GM23338 (cell line): ENCODE results near the gene SLC35D3. TPM values are rescaled to one million over a fixed set of nuclear protein-coding genes. Genes with fewer than 3 reads are reported as not detected.
A peak's percentile ranks its signal among the peaks of the same experiment; 100 is the strongest.

Source experiments
- ATAC-seq: fragments of 200-7000 bp; cut with Tn5 transposase; 3 replicates; pipeline ENCODE4 v1.9.1; 2020
- DNase-seq: peaks from one replicate; pipeline ENCODE4 v3.0.0-alpha.2; 2015; ENCODE audit warnings: low spot score
- H2AFZ ChIP-seq: fragments of 200-600 bp; sonication (generic); 2 replicates; pipeline ENCODE4 v1.8.0; 2016; ENCODE audit warnings: antibody characterized with exemption, mild to moderate bottlenecking, moderate library complexity
- H3F3A ChIP-seq: fragments of 200-600 bp; sonication (generic); replicated peaks from 2 replicates; pipeline ENCODE4 v1.8.0; 2017; ENCODE audit warnings: antibody characterized with exemption, mixed run types, low read depth
- H3K27ac ChIP-seq: fragments of 200-600 bp; sonication (generic); 2 replicates; pipeline ENCODE4 v1.6.1; 2016; ENCODE audit warnings: low read depth
- H3K27me3 ChIP-seq: fragments of 200-600 bp; sonication (generic); 2 replicates; pipeline ENCODE4 v1.8.0; 2016; ENCODE audit warnings: mild to moderate bottlenecking, mixed run types, moderate library complexity; ENCODE audit not compliant: insufficient read depth
- H3K36me3 ChIP-seq: fragments of 200-600 bp; sonication (generic); 2 replicates; pipeline ENCODE4 v1.8.0; 2016; ENCODE audit warnings: mild to moderate bottlenecking; ENCODE audit not compliant: insufficient read depth
- H3K4me1 ChIP-seq: fragments of 200-600 bp; sonication (generic); 2 replicates; pipeline ENCODE4 v1.8.0; 2016; ENCODE audit warnings: mild to moderate bottlenecking, moderate library complexity; ENCODE audit not compliant: insufficient read depth
- H3K4me2 ChIP-seq: fragments of 200-600 bp; sonication (generic); 2 replicates; pipeline ENCODE4 v1.7.1; 2017; ENCODE audit warnings: mixed run types
- H3K4me3 ChIP-seq: fragments of 200-600 bp; sonication (generic); 2 replicates; pipeline ENCODE4 v1.6.1; 2016; ENCODE audit warnings: mixed run types
- H3K79me2 ChIP-seq: fragments of 200-600 bp; sonication (generic); replicated peaks from 2 replicates; pipeline ENCODE4 v1.8.0; 2017; ENCODE audit warnings: mild to moderate bottlenecking; ENCODE audit not compliant: insufficient read depth
- H3K9me2 ChIP-seq: fragments of 200-600 bp; sonication (generic); 2 replicates; pipeline ENCODE4 v1.8.0; 2017; ENCODE audit not compliant: insufficient read depth
- H4K20me1 ChIP-seq: fragments of 200-600 bp; sonication (generic); replicated peaks from 2 replicates; pipeline ENCODE4 v1.8.0; 2017; ENCODE audit warnings: mild to moderate bottlenecking; ENCODE audit not compliant: insufficient read depth
- H3K27ac Mint-ChIP-seq: 2 replicates; pipeline ENCODE4 v1.8.0; 2020; ENCODE audit warnings: inconsistent platforms, mild to moderate bottlenecking, moderate library complexity, mixed read lengths
- H3K27me3 Mint-ChIP-seq: 3 replicates; pipeline ENCODE4 v1.8.0; 2022; ENCODE audit warnings: low read depth, mild to moderate bottlenecking, moderate library complexity, mixed read lengths, inconsistent platforms; ENCODE audit not compliant: insufficient read depth, poor library complexity
- H3K36me3 Mint-ChIP-seq: 3 replicates; pipeline ENCODE4 v1.8.0; 2021; ENCODE audit warnings: low read depth, mild to moderate bottlenecking, inconsistent platforms, moderate library complexity, mixed read lengths
- H3K4me1 Mint-ChIP-seq: 3 replicates; pipeline ENCODE4 v1.8.0; 2020; ENCODE audit warnings: mild to moderate bottlenecking, inconsistent platforms, mixed read lengths
- H3K4me3 Mint-ChIP-seq: 3 replicates; pipeline ENCODE4 v1.8.0; 2021; ENCODE audit warnings: moderate library complexity, mild to moderate bottlenecking, inconsistent platforms, mixed read lengths
- H3K9me3 Mint-ChIP-seq: 3 replicates; pipeline ENCODE4 v1.8.0; 2020; ENCODE audit warnings: moderate library complexity, mild to moderate bottlenecking, inconsistent platforms, mixed read lengths
- CREB1 ChIP-seq: fragments of 250-450 bp; sonication (Bioruptor Pico); IDR thresholded peaks from 2 replicates; pipeline ENCODE4 v1.5.0; 2020; ENCODE audit warnings: low read depth, mild to moderate bottlenecking, moderate library complexity
- CTCF ChIP-seq, 2 experiments: fragments of 200-600 bp in 1 of 2; sonication (generic) in 1 of 2; conservative IDR thresholded peaks; 2 replicates each; pipeline versions ENCODE4 v1.5.1 to v1.6.1; 2016 to 2017; ENCODE audit warnings: antibody characterized with exemption in 2 of 2, low read depth in 2 of 2, mild to moderate bottlenecking in 2 of 2, moderate library complexity in 1 of 2
- REST ChIP-seq: IDR thresholded peaks from one replicate; pipeline ENCODE4 v1.6.1; 2018; ENCODE audit warnings: antibody characterized with exemption; ENCODE audit not compliant: unreplicated experiment
- ZNF462 ChIP-seq: fragments of 250-450 bp; sonication (Bioruptor Pico); IDR thresholded peaks from 2 replicates; pipeline ENCODE4 v1.5.0; 2020; ENCODE audit warnings: mild to moderate bottlenecking, moderate library complexity
- polyA plus RNA-seq: library from polyadenylated mRNA; unstranded; fragments of >200 nt; fragmentation: Nextera tagmentation; extraction: Ambion mirVana; gene quantifications from 2 replicates; pipeline ENCODE4 v1.2.1, GENCODE V29; 2016
- total RNA-seq: library from RNA; depleted of rRNA; stranded (reverse); fragments of >200 nt; shearing (Covaris generic); gene quantifications from 2 replicates; pipeline ENCODE4 v1.2.3, GENCODE V29; 2014

Gene SLC35D3
- total and polyA plus RNA-seq, 2 experiments from 2014 or later = 0.59 to 1.6 TPM

GRCh38 chr6:136920671-136921380, 1.3 kb upstream of the SLC35D3 start (continued):
- TF ChIP-seq ZNF462 = no peak
- TF ChIP-seq CREB1 (CRISPR knock-in tag) = no peak
- TF ChIP-seq REST = no peak

- Histone ChIP-seq H3K79me2 (no peaks in the 10 kb centered on the region), H3K27ac (no peak overlapping the region), H3K4me3 (peak overlapping the region; percentile 68), H4K20me1 (no peaks in the 10 kb centered on the region), H3K27me3 (peaks cover 80% of the 10 kb centered on the region), H2AFZ (peak overlapping the region; percentile 95), H3K4me1 (peaks cover 20% of the 10 kb centered on the region), H3K9me2 (peaks cover 5% of the 10 kb centered on the region; the same call in 1 of the 2 replicates), H3K36me3 (no peaks in the 10 kb centered on the region), H3K4me2 (peak overlapping the region; percentile 89), H3F3A (peaks cover 11% of the 10 kb centered on the region)
- H3K4me3 Mint-ChIP-seq = peak overlapping the region; percentile 75
- ATAC-seq = peak; percentile 30
- no peaks in the 10 kb centered on the region for H3K9me3 Mint-ChIP-seq
- DNase-seq = peak; percentile 49
- H3K27me3 Mint-ChIP-seq = peaks cover 51% of the 10 kb centered on the region
- peak; percentile 4; the same call in 1 of the 2 replicates for TF ChIP-seq CREB1 (CRISPR knock-in tag)
- TF ChIP-seq CTCF (conservative IDR thresholded peaks at IDR 0.05; ENCODE audit: low read depth in 2 of 2) = no peak
- no peaks in the 10 kb centered on the region for H3K36me3 Mint-ChIP-seq
- H3K27ac Mint-ChIP-seq = no peak overlapping the region
- peaks cover 15% of the 10 kb centered on the region for H3K4me1 Mint-ChIP-seq
Measured at GRCh38 chr6:136921381-136921935, 643 bp upstream of the SLC35D3 start.
